ENCODE results near the gene SNU13. TPM values are rescaled to one million over a fixed set of nuclear protein-coding genes. Genes with fewer than 3 reads are reported as not detected.

SNU13 gene
- total RNA-seq, 1 donor from 2014 or later: 175 TPM

- H3K36me3 Mint-ChIP-seq (ENCODE audit: low read depth, unreplicated experiment): no peaks in the 10 kb centered on the region
- Histone ChIP-seq H3K27ac (ENCODE audit: low read depth, low read length) (no peak overlapping the region), H3K27me3 (ENCODE audit: insufficient read depth, low read length) (no peaks in the 10 kb centered on the region)
Observed at GRCh38 chr22:41731609-41732008, 42.9 kb upstream of the SNU13 start.

DNA sequence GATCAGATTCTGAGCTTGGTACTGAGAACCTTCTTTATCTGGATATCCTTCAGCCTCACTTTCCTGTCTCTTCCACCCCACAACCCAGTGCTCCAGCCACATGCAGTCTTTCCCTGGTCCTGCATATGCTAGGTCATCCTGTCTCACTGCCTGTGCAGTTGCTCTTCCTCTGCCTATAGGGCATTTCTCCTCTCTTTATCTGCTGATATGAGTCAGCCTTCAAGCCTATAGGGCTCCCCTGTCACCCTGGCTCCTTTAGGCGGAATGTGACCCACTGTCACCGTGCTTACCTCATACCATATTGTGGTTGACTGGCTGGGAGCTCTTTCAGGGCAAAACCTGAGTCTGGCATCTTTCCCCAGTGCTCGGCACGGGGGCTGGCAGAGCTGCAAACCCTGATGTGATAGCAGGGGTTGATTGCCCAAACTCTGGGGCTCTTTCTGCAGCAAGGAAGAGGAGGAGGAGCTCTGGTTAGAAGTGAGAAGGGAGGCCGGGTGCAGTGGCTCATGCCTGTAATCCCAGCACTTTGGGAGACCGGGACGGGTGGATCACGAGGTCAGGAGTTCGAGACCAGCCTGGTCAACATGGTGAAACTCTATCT, 36.9 kb upstream of the SNU13 start:
- Mint-ChIP-seq H3K27me3 (ENCODE audit: low read depth, unreplicated experiment) (peaks cover 17% of the 10 kb centered on the region), H3K4me1 (ENCODE audit: low read depth, unreplicated experiment) (no peaks in the 10 kb centered on the region), H3K9me3 (ENCODE audit: unreplicated experiment) (no peaks in the 10 kb centered on the region), H3K4me3 (ENCODE audit: unreplicated experiment) (no peak overlapping the region), H3K36me3 (ENCODE audit: low read depth, unreplicated experiment) (no peaks in the 10 kb centered on the region), H3K27ac (ENCODE audit: unreplicated experiment) (no peak overlapping the region)
- no peak for DNase-seq (ENCODE audit: low read depth)
- Histone ChIP-seq H3K4me2 (ENCODE audit: low read length) (no peak overlapping the region), H3K9me3 (ENCODE audit: insufficient read depth, low read depth, low read length) (no peaks in the 10 kb centered on the region), H4K20me1 (ENCODE audit: insufficient read depth, low read length) (no peaks in the 10 kb centered on the region), H3K4me3 (ENCODE audit: insufficient read depth, low read depth, low read length) (no peak overlapping the region), H3K27ac (ENCODE audit: low read depth, low read length) (no peak overlapping the region), H3K36me3 (ENCODE audit: insufficient read depth, low read length) (no peaks in the 10 kb centered on the region), H3K27me3 (ENCODE audit: insufficient read depth, low read length) (no peaks in the 10 kb centered on the region), H3K9ac (ENCODE audit: low read length) (no peak overlapping the region), H3K4me1 (ENCODE audit: insufficient read depth, low read length) (no peaks in the 10 kb centered on the region), H2AFZ (ENCODE audit: low read depth, low read length) (no peak overlapping the region), H3K79me2 (ENCODE audit: insufficient read depth, low read length) (no peaks in the 10 kb centered on the region)
- TF ChIP-seq CTCF (IDR thresholded peaks at IDR 0.05; ENCODE audit: insufficient read depth, low read depth, low read length): no peak
- no peak for TF ChIP-seq EZH2 (IDR thresholded peaks at IDR 0.05; ENCODE audit: insufficient read depth, low read length)
- no peak for FAIRE-seq

More at GRCh38 chr22:41731609-41732008, 42.9 kb upstream of the SNU13 start:
- no peaks in the 10 kb centered on the region for H3K4me1 ChIP-seq (ENCODE audit: insufficient read depth, low read length)
- no peak overlapping the region for H3K9ac ChIP-seq (ENCODE audit: low read length)
- H3K9me3 Mint-ChIP-seq (ENCODE audit: unreplicated experiment): no peaks in the 10 kb centered on the region
- no peaks in the 10 kb centered on the region for H4K20me1 ChIP-seq (ENCODE audit: insufficient read depth, low read length)
- no peak for DNase-seq (ENCODE audit: low read depth)
- no peak overlapping the region for H3K4me2 ChIP-seq (ENCODE audit: low read length)
- no peak for FAIRE-seq
- H3K79me2 ChIP-seq (ENCODE audit: insufficient read depth, low read length): no peaks in the 10 kb centered on the region
- no peak overlapping the region for H2AFZ ChIP-seq (ENCODE audit: low read depth, low read length)
- no peaks in the 10 kb centered on the region for H3K4me1 Mint-ChIP-seq (ENCODE audit: low read depth, unreplicated experiment)
- TF ChIP-seq CTCF (IDR thresholded peaks at IDR 0.05; ENCODE audit: insufficient read depth, low read depth, low read length): no peak
- no peak for TF ChIP-seq EZH2 (IDR thresholded peaks at IDR 0.05; ENCODE audit: insufficient read depth, low read length)
- no peaks in the 10 kb centered on the region for H3K9me3 ChIP-seq (ENCODE audit: insufficient read depth, low read depth, low read length)
- H3K27ac Mint-ChIP-seq (ENCODE audit: unreplicated experiment): no peak overlapping the region
- H3K4me3 Mint-ChIP-seq (ENCODE audit: unreplicated experiment): no peak overlapping the region
- peaks cover 18% of the 10 kb centered on the region for H3K27me3 Mint-ChIP-seq (ENCODE audit: low read depth, unreplicated experiment)
- H3K4me3 ChIP-seq (ENCODE audit: insufficient read depth, low read depth, low read length): no peak overlapping the region
- H3K36me3 ChIP-seq (ENCODE audit: insufficient read depth, low read length): no peaks in the 10 kb centered on the region

DNA sequence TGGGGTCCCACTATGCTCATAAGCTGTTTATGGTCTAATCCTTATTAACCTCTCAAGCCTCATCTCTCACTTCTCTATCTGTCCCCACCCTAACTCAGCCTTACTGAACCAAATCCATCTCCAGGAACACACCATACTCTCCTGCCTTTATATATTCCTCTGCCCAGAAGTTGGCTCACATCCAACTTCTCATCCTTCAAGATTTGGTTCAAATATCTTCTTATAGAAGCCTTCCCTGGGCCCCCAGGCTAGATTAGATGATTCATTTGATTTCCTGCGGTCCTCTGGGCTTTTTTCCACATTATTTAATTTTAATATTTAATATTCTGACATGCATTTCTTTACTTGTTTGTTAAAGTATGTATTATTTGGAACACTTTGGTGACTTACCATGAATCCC, 33.8 kb upstream of the SNU13 start:
- no peak overlapping the region for H3K27ac ChIP-seq (ENCODE audit: low read depth, low read length)
- no peaks in the 10 kb centered on the region for H3K36me3 Mint-ChIP-seq (ENCODE audit: low read depth, unreplicated experiment)

More for the DNA sequence above, 33.8 kb upstream of the SNU13 start:
- Histone ChIP-seq H3K36me3 (ENCODE audit: insufficient read depth, low read length) (no peaks in the 10 kb centered on the region), H3K4me3 (ENCODE audit: insufficient read depth, low read depth, low read length) (no peak overlapping the region), H3K27me3 (ENCODE audit: insufficient read depth, low read length) (no peaks in the 10 kb centered on the region), H3K4me1 (ENCODE audit: insufficient read depth, low read length) (no peaks in the 10 kb centered on the region), H2AFZ (ENCODE audit: low read depth, low read length) (no peak overlapping the region), H3K9me3 (ENCODE audit: insufficient read depth, low read depth, low read length) (no peaks in the 10 kb centered on the region), H3K9ac (ENCODE audit: low read length) (no peak overlapping the region), H3K79me2 (ENCODE audit: insufficient read depth, low read length) (no peaks in the 10 kb centered on the region), H3K4me2 (ENCODE audit: low read length) (no peak overlapping the region), H4K20me1 (ENCODE audit: insufficient read depth, low read length) (no peaks in the 10 kb centered on the region)
- H3K27me3 Mint-ChIP-seq (ENCODE audit: low read depth, unreplicated experiment): peaks cover 10% of the 10 kb centered on the region
- H3K27ac Mint-ChIP-seq (ENCODE audit: unreplicated experiment): no peak overlapping the region
- DNase-seq (ENCODE audit: low read depth) (no peak), FAIRE-seq (no peak)
- no peak overlapping the region for H3K4me3 Mint-ChIP-seq (ENCODE audit: unreplicated experiment)
- no peak for TF ChIP-seq CTCF (IDR thresholded peaks at IDR 0.05; ENCODE audit: insufficient read depth, low read depth, low read length)
- TF ChIP-seq EZH2 (IDR thresholded peaks at IDR 0.05; ENCODE audit: insufficient read depth, low read length): no peak
- H3K9me3 Mint-ChIP-seq (ENCODE audit: unreplicated experiment): no peaks in the 10 kb centered on the region
- no peaks in the 10 kb centered on the region for H3K4me1 Mint-ChIP-seq (ENCODE audit: low read depth, unreplicated experiment)

Data from astrocyte (in vitro differentiated cells and primary cell).